ENCODE results near the gene DYRK1A. TPM values are rescaled to one million over a fixed set of nuclear protein-coding genes. Genes with fewer than 3 reads are reported as not detected.

Gene DYRK1A
- total RNA-seq, 1 experiment from 2014 or later, result 35.5 TPM

GRCh38 chr21:37565530-37566223 is 199.1 kb downstream of the DYRK1A start:
- ChIA-PET CTCF (interaction anchor here (0.7 kb wide), 2 partner anchors 11 to 238 kb away, joined by 3 to 8 read pairs; no protein-coding TSS in a partner anchor), POLR2A (ENCODE audit: unreplicated experiment) (no interaction called here)

DNA sequence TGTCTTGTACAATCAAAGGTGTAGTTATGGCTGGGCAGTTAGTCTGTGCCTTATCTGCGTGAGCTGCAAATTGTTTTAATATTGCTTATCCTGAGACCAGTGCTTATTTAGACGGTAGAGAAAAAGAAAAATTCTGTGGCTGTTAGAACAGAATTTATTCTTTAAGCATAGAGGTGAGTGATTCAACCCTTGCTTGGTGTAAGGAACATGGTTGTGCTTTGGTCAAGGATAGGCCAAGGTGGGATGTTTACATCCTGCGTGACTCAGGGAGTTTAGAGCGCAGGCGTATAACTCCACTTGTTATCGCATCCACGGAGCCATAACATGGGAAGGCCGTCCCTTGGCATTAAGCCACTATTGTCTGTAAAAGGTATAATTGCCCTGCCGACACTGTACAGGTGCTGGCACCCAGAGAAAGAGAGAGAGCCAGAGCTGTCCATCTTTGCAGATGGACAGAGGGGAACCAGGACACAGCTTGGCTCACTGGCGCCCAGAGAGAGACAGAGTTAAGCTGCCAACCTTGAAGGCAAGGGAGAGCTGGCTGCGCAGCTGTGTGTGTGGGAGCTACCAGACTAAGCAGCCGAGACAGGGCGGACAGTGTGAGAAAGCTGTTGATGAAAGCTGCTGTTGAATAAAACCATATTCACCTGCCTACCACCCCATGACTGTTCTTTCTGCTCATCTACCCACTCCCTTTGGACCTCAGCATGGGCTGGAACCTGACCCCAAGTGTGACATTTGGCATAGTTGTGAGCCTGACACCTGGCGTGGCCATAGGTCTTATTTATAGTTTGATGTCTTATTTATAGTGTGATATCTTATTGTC is 200.4 kb downstream of the DYRK1A start:
- TF ChIP-seq CTCF (conservative IDR thresholded peaks at IDR 0.05) (no peak), EZH2 (IDR thresholded peaks at IDR 0.05; ENCODE audit: low read depth) (no peak)
- POLR2A ChIA-PET (ENCODE audit: unreplicated experiment), result no interaction called here
- BruUV-seq (replicated peaks), result no TSS peak

More at GRCh38 chr21:37565530-37566223, 199.1 kb downstream of the DYRK1A start:
- H3K27ac ChIP-seq, result peak overlapping the region; percentile 99
- no peaks in the 10 kb centered on the region for H3K9me2 ChIP-seq (ENCODE audit: insufficient read depth)
- no peaks in the 10 kb centered on the region for H3K9me3 ChIP-seq (ENCODE audit: insufficient read depth, low read depth)
- peaks cover 6% of the 10 kb centered on the region; the same call in 1 of the 2 replicates for H3K79me2 ChIP-seq (ENCODE audit: low read depth)
- intact Hi-C loops (cut with micrococcal nuclease; ENCODE audit: unreplicated experiment), result loop anchor here (2.0 kb wide), 2 partner anchors 71 to 299 kb away; partner anchors contain the start of gene VPS26C
- peak overlapping the region; percentile 11; the same call in 1 of the 2 replicates for H3K4me3 ChIP-seq
- peak in 1 of 2 experiments; percentile 19 for DNase-seq
- H3K4me2 ChIP-seq, result peak overlapping the region; percentile 95
- TF ChIP-seq CTCF (conservative IDR thresholded peaks at IDR 0.05) (no peak), EZH2 (IDR thresholded peaks at IDR 0.05; ENCODE audit: low read depth) (no peak)
- H3K36me3 ChIP-seq (ENCODE audit: low read depth), result no peaks in the 10 kb centered on the region
- no peaks in the 10 kb centered on the region for H3K27me3 ChIP-seq (ENCODE audit: insufficient read depth, low read depth)
- BruUV-seq (replicated peaks), result TSS peak; percentile 32
- H3K4me1 ChIP-seq (replicated peaks; ENCODE audit: insufficient read depth), result peaks cover 14% of the 10 kb centered on the region
- H2AFZ ChIP-seq, result no peak overlapping the region
- H3F3A ChIP-seq (ENCODE audit: insufficient read depth, low read depth), result peaks cover 15% of the 10 kb centered on the region
- no peaks in the 10 kb centered on the region for H4K20me1 ChIP-seq (ENCODE audit: insufficient read depth)

GRCh38 chr21:37568415-37568814 is 201.8 kb downstream of the DYRK1A start:
- peaks cover 15% of the 10 kb centered on the region for H3F3A ChIP-seq (ENCODE audit: insufficient read depth, low read depth)
- no peaks in the 10 kb centered on the region for H3K79me2 ChIP-seq (ENCODE audit: low read depth)
- DNase-seq, result no peak
- intact Hi-C loops (cut with micrococcal nuclease; ENCODE audit: unreplicated experiment), result no loop called here
- H2AFZ ChIP-seq, result no peak overlapping the region
- peaks cover 14% of the 10 kb centered on the region for H3K4me1 ChIP-seq (replicated peaks; ENCODE audit: insufficient read depth)
- no peaks in the 10 kb centered on the region for H4K20me1 ChIP-seq (ENCODE audit: insufficient read depth)
- no peak for TF ChIP-seq CTCF (conservative IDR thresholded peaks at IDR 0.05)
- TF ChIP-seq EZH2 (IDR thresholded peaks at IDR 0.05; ENCODE audit: low read depth), result no peak
- H3K4me2 ChIP-seq, result no peak overlapping the region
- POLR2A ChIA-PET (ENCODE audit: unreplicated experiment), result no interaction called here
- H3K4me3 ChIP-seq, result no peak overlapping the region
- H3K36me3 ChIP-seq (ENCODE audit: low read depth), result no peaks in the 10 kb centered on the region
- CTCF ChIA-PET, result no interaction called here
- no peaks in the 10 kb centered on the region for H3K9me3 ChIP-seq (ENCODE audit: insufficient read depth, low read depth)
- H3K9me2 ChIP-seq (ENCODE audit: insufficient read depth), result no peaks in the 10 kb centered on the region
- no TSS peak for BruUV-seq (replicated peaks)
- H3K27ac ChIP-seq, result no peak overlapping the region
- no peaks in the 10 kb centered on the region for H3K27me3 ChIP-seq (ENCODE audit: insufficient read depth, low read depth)

More for the DNA sequence above, 200.4 kb downstream of the DYRK1A start:
- DNase-seq, result no peak
- no peaks in the 10 kb centered on the region for H4K20me1 ChIP-seq (ENCODE audit: insufficient read depth)
- peaks cover 6% of the 10 kb centered on the region; the same call in 1 of the 2 replicates for H3K79me2 ChIP-seq (ENCODE audit: low read depth)
- H3K4me1 ChIP-seq (replicated peaks; ENCODE audit: insufficient read depth), result peaks cover 14% of the 10 kb centered on the region
- CTCF ChIA-PET, result interaction anchor here (0.7 kb wide), 1 partner anchor 1357 kb away, joined by 5 read pairs; no protein-coding TSS in a partner anchor
- H2AFZ ChIP-seq, result no peak overlapping the region
- intact Hi-C loops (cut with micrococcal nuclease; ENCODE audit: unreplicated experiment), result no loop called here
- H3K27me3 ChIP-seq (ENCODE audit: insufficient read depth, low read depth), result no peaks in the 10 kb centered on the region
- H3F3A ChIP-seq (ENCODE audit: insufficient read depth, low read depth), result peaks cover 15% of the 10 kb centered on the region
- no peaks in the 10 kb centered on the region for H3K9me3 ChIP-seq (ENCODE audit: insufficient read depth, low read depth)
- H3K36me3 ChIP-seq (ENCODE audit: low read depth), result no peaks in the 10 kb centered on the region
- H3K27ac ChIP-seq, result no peak overlapping the region
- H3K9me2 ChIP-seq (ENCODE audit: insufficient read depth), result no peaks in the 10 kb centered on the region
- no peak overlapping the region for H3K4me2 ChIP-seq
- H3K4me3 ChIP-seq, result no peak overlapping the region
